Fibroblast of mammary gland (primary cell): ENCODE measurements around the gene ESF1.
"Not testable (repeated sequence)": the region's sequence is repeated elsewhere in the genome, so short reads cannot be mapped to it uniquely, and the experiment has no call there.

Experiments
- DNase-seq: peaks from one replicate; pipeline ENCODE4 v3.0.0-alpha.2; 2010; ENCODE audit warnings: low read depth
- H3K4me3 ChIP-seq: 2 replicates; pipeline ENCODE4 v1.5.1; 2011; ENCODE audit warnings: low read depth, mild to moderate bottlenecking, low read length, moderate library complexity; ENCODE audit not compliant: control insufficient read depth
- CTCF ChIP-seq: conservative IDR thresholded peaks from 2 replicates; pipeline ENCODE4 v1.5.1; 2011; ENCODE audit warnings: low read depth, low read length, inconsistent platforms; ENCODE audit not compliant: control insufficient read depth, insufficient read depth

The ESF1 gene

GRCh38 chr20:13765868-13766416 lies 18.8 kb downstream of the ESF1 start:
- no peak for DNase-seq
- no peak for TF ChIP-seq CTCF
- no peak overlapping the region for H3K4me3 ChIP-seq

- DNase-seq: no peak
Observed at GRCh38 chr20:13765299-13765698, 19.4 kb downstream of the ESF1 start.

GRCh38 chr20:13760451-13760946 lies 24.2 kb downstream of the ESF1 start:
- not testable (repeated sequence) for H3K4me3 ChIP-seq, DNase-seq

More at GRCh38 chr20:13765299-13765698, 19.4 kb downstream of the ESF1 start:
- H3K4me3 ChIP-seq: no peak overlapping the region
- TF ChIP-seq CTCF: no peak

- TF ChIP-seq CTCF: no peak
- no peak for DNase-seq
- H3K4me3 ChIP-seq: no peak overlapping the region
Observed at GRCh38 chr20:13758884-13759283, 25.8 kb downstream of the ESF1 start.

- no peak for DNase-seq
- no peak for TF ChIP-seq CTCF
Observed at GRCh38 chr20:13756551-13756950, 28.2 kb downstream of the ESF1 start.

GRCh38 chr20:13755809-13756208 lies 28.9 kb downstream of the ESF1 start:
- TF ChIP-seq CTCF: peak; percentile 18
- no peak overlapping the region for H3K4me3 ChIP-seq
- peak; percentile 22 for DNase-seq

More at GRCh38 chr20:13756551-13756950, 28.2 kb downstream of the ESF1 start:
- H3K4me3 ChIP-seq: no peak overlapping the region

- DNase-seq: no peak
- no peak for TF ChIP-seq CTCF
- no peak overlapping the region for H3K4me3 ChIP-seq
Observed at GRCh38 chr20:13753436-13754036, 31.2 kb downstream of the ESF1 start.
